Measurements from ENCODE around the gene PPP2R2C. TPM values are rescaled to one million over a fixed set of nuclear protein-coding genes. Genes with fewer than 3 reads are reported as not detected.

The PPP2R2C gene
- total RNA-seq, 1 experiment from 2014 or later: 32.9 TPM

DNA sequence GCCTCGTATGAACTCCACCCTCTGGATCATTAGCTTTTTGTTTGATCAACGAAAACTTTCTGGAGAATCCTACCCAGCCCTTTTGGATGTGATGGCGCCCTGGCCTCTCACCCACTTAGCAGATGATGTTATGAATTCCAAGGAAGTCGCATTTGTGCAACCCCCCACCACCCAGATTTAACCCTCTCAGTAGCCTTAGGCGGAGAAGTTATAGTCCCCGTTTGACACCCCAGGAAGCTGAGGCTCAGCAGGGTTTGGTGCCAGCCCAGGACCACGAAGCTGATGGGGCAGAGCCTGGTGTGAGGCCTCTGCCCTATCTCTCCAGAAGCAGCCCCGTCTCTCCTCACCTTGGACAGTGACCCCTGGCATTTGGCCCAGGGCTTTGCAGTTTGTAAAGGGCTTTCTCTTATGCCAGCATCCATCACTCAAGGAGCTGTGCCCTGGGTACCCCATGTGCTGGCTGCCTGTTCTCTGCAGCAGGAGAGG is 201.7 kb downstream of the PPP2R2C start:
- Histone ChIP-seq H3K9ac (ENCODE audit: low read length) (peak overlapping the region; percentile 85), H3K27me3 (ENCODE audit: insufficient read depth, low read length) (no peaks in the 10 kb centered on the region), H4K20me1 (ENCODE audit: insufficient read depth) (no peaks in the 10 kb centered on the region), H3K4me3 (replicated peaks in 1 of 2; ENCODE audit: low read depth in 1 of 2, low read length in 2 of 2) (peak overlapping the region; percentile 72 to 87), H3K9me2 (ENCODE audit: insufficient read depth) (no peaks in the 10 kb centered on the region), H3K36me3 (ENCODE audit: control insufficient read depth in 1 of 2, insufficient read depth in 2 of 2, low read length in 2 of 2) (no peaks in the 10 kb centered on the region), H3K4me1 (ENCODE audit: control insufficient read depth in 1 of 2, insufficient read depth in 2 of 2, low read length in 2 of 2) (peaks cover 39 to 43% of the 10 kb centered on the region in 2 experiments), H3K79me2 (ENCODE audit: insufficient read depth, low read length) (peaks cover 6% of the 10 kb centered on the region; the same call in 1 of the 2 replicates), H3K27ac (ENCODE audit: low read depth, low read length) (no peak overlapping the region), H3K9me3 (ENCODE audit: control insufficient read depth in 1 of 2, insufficient read depth in 1 of 2, low read depth in 1 of 2, low read length in 2 of 2) (no peaks in the 10 kb centered on the region), H3K4me2 (ENCODE audit: low read length) (peak overlapping the region; percentile 87), H2AFZ (ENCODE audit: low read depth, low read length, poor library complexity, severe bottlenecking) (no peak overlapping the region)
- ATAC-seq (no peak), DNase-seq (ENCODE audit: low read depth, low spot score) (no peak)
- BruUV-seq (replicated peaks): TSS peak; percentile 37
- POLR2A ChIA-PET: no interaction called here
- TF ChIP-seq TCF7L2 (IDR thresholded peaks at IDR 0.05; ENCODE audit: borderline replicate concordance, extremely low read depth, insufficient read depth, insufficient read length): no peak
- TF ChIP-seq, protein P1, sequence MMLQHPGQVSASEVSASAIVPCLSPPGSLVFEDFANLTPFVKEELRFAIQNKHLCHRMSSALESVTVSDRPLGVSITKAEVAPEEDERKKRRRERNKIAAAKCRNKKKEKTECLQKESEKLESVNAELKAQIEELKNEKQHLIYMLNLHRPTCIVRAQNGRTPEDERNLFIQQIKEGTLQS (IDR thresholded peaks at IDR 0.05): no peak
- no peak for TF ChIP-seq FOSL1 (IDR thresholded peaks at IDR 0.05; ENCODE audit: low read depth)
- no peak for TF ChIP-seq SIN3A (IDR thresholded peaks at IDR 0.05; ENCODE audit: low read depth)
- no peak for TF ChIP-seq SRF (IDR thresholded peaks at IDR 0.05; ENCODE audit: low read depth)
- no peak for TF ChIP-seq POLR2AphosphoS5 (IDR thresholded peaks at IDR 0.05; ENCODE audit: low read depth, low read length)
- no peak for TF ChIP-seq ZNF274 (IDR thresholded peaks at IDR 0.05; ENCODE audit: low read depth, low read length)
- TF ChIP-seq ELF1 (IDR thresholded peaks at IDR 0.05; ENCODE audit: borderline replicate concordance, low read depth): no peak
- TF ChIP-seq, protein P2, sequence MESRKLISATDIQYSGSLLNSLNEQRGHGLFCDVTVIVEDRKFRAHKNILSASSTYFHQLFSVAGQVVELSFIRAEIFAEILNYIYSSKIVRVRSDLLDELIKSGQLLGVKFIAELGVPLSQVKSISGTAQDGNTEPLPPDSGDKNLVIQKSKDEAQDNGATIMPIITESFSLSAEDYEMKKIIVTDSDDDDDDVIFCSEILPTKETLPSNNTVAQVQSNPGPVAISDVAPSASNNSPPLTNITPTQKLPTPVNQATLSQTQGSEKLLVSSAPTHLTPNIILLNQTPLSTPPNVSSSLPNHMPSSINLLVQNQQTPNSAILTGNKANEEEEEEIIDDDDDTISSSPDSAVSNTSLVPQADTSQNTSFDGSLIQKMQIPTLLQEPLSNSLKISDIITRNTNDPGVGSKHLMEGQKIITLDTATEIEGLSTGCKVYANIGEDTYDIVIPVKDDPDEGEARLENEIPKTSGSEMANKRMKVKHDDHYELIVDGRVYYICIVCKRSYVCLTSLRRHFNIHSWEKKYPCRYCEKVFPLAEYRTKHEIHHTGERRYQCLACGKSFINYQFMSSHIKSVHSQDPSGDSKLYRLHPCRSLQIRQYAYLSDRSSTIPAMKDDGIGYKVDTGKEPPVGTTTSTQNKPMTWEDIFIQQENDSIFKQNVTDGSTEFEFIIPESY (IDR thresholded peaks at IDR 0.05; ENCODE audit: extremely low read depth, insufficient replicate concordance, low read length): no peak
- no peak for TF ChIP-seq YY1 (IDR thresholded peaks at IDR 0.05; ENCODE audit: extremely low read depth, insufficient replicate concordance, low read depth, low read length)
- TF ChIP-seq CBX3 (IDR thresholded peaks at IDR 0.05; ENCODE audit: low read depth): no peak
- TF ChIP-seq EZH2 (IDR thresholded peaks at IDR 0.05): no peak
- TF ChIP-seq, protein P3, sequence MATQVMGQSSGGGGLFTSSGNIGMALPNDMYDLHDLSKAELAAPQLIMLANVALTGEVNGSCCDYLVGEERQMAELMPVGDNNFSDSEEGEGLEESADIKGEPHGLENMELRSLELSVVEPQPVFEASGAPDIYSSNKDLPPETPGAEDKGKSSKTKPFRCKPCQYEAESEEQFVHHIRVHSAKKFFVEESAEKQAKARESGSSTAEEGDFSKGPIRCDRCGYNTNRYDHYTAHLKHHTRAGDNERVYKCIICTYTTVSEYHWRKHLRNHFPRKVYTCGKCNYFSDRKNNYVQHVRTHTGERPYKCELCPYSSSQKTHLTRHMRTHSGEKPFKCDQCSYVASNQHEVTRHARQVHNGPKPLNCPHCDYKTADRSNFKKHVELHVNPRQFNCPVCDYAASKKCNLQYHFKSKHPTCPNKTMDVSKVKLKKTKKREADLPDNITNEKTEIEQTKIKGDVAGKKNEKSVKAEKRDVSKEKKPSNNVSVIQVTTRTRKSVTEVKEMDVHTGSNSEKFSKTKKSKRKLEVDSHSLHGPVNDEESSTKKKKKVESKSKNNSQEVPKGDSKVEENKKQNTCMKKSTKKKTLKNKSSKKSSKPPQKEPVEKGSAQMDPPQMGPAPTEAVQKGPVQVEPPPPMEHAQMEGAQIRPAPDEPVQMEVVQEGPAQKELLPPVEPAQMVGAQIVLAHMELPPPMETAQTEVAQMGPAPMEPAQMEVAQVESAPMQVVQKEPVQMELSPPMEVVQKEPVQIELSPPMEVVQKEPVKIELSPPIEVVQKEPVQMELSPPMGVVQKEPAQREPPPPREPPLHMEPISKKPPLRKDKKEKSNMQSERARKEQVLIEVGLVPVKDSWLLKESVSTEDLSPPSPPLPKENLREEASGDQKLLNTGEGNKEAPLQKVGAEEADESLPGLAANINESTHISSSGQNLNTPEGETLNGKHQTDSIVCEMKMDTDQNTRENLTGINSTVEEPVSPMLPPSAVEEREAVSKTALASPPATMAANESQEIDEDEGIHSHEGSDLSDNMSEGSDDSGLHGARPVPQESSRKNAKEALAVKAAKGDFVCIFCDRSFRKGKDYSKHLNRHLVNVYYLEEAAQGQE (IDR thresholded peaks at IDR 0.05; ENCODE audit: low read depth): no peak
- no peak for TF ChIP-seq EGR1 (IDR thresholded peaks at IDR 0.05; ENCODE audit: low read depth)
- CTCF ChIA-PET: interaction anchor here (3.1 kb wide), 1 partner anchor 20 kb away, joined by 15 read pairs; no protein-coding TSS in a partner anchor
- RAD21 ChIA-PET (ENCODE audit: low non-redundant PET in 1 of 2, low total read pairs in 2 of 2, uncharacterized antibody in 2 of 2, unreplicated experiment in 2 of 2): no interaction called here
- intact Hi-C loops (cut with micrococcal nuclease): no loop called here

Measured in HCT116 (cell line).